SK-N-SH (cell line): ENCODE data around the gene COL8A1. TPM values are rescaled to one million over a fixed set of nuclear protein-coding genes. Genes with fewer than 3 reads are reported as not detected.

Experiments
- CTCF ChIA-PET: fragments of 300-600, 350-600 bp; formaldehyde crosslinking; extraction: SDS; loops from one replicate; lab custom pipeline; 2021; lab: Yijun Ruan, JAX
- POLR2A ChIA-PET: fragments of 350-600 bp; sonication (Branson Sonifier 250); formaldehyde crosslinking; extraction: SDS; loops from one replicate; lab custom pipeline; 2020; ENCODE audit warnings: antibody characterized with exemption, inconsistent platforms; lab: Yijun Ruan, JAX
- DNase-seq: peaks from one replicate; pipeline ENCODE4 v3.0.0; 2012
- H2AFZ ChIP-seq: fragments of 200-600 bp; sonication (generic); 2 replicates; pipeline ENCODE4 v1.8.1; 2016; ENCODE audit warnings: antibody characterized with exemption, mild to moderate bottlenecking, low read depth
- H3F3A ChIP-seq: fragments of 200-600 bp; sonication (generic); replicated peaks from 2 replicates; pipeline ENCODE3; 2016; ENCODE audit warnings: antibody characterized with exemption, mild to moderate bottlenecking; ENCODE audit not compliant: insufficient read depth
- H3K27ac ChIP-seq, 2 experiments: fragments of 200-500 bp in 1 of 2; fragments of 200-600 bp in 1 of 2; sonication (Bioruptor generic) in 1 of 2; sonication (generic), shearing (Covaris generic) in 1 of 2; 2 replicates each; pipeline versions ENCODE4 v1.5.1 to v1.6.1; 2014 to 2016; ENCODE audit warnings: low read depth in 2 of 2, inconsistent platforms in 1 of 2, low read length in 1 of 2, mild to moderate bottlenecking in 1 of 2, mixed read lengths in 1 of 2
- H3K27me3 ChIP-seq: fragments of 200-600 bp; sonication (generic), shearing (Covaris generic); 2 replicates; pipeline ENCODE4 v1.6.1; 2016; ENCODE audit warnings: mixed run types; ENCODE audit not compliant: insufficient read depth
- H3K36me3 ChIP-seq, 2 experiments: fragments of 200-500 bp in 1 of 2; fragments of 200-600 bp in 1 of 2; sonication (Bioruptor generic) in 1 of 2; sonication (generic) in 1 of 2; replicated peaks in 1 of 2; 2 replicates each; pipeline versions ENCODE3 to v1.5.1; 2014 to 2016; ENCODE audit warnings: low read length in 1 of 2, mild to moderate bottlenecking in 1 of 2; ENCODE audit not compliant: insufficient read depth in 2 of 2, control insufficient read depth in 1 of 2
- H3K4me1 ChIP-seq, 2 experiments: fragments of 200-500 bp in 1 of 2; fragments of 200-600 bp in 1 of 2; sonication (Bioruptor generic) in 1 of 2; sonication (generic), shearing (Covaris generic) in 1 of 2; 2 replicates each; pipeline versions ENCODE4 v1.5.1 to v1.6.1; 2014 to 2016; ENCODE audit warnings: low read depth in 1 of 2, low read length in 1 of 2, mixed run types in 1 of 2; ENCODE audit not compliant: insufficient read depth in 2 of 2, control insufficient read depth in 1 of 2
- H3K4me2 ChIP-seq: fragments of 200-600 bp; sonication (generic), shearing (Covaris generic); 2 replicates; pipeline ENCODE4 v1.6.1; 2017; ENCODE audit warnings: mixed run types
- H3K4me3 ChIP-seq, 2 experiments: fragments of 200-500 bp in 1 of 2; fragments of 200-600 bp in 1 of 2; sonication (Bioruptor generic) in 1 of 2; sonication (generic), shearing (Covaris generic) in 1 of 2; 2 replicates each; pipeline versions ENCODE4 v1.5.1 to v1.8.1; 2014 to 2016; ENCODE audit warnings: low read depth in 2 of 2, inconsistent platforms in 1 of 2, low read length in 1 of 2, mild to moderate bottlenecking in 1 of 2, mixed read lengths in 1 of 2, moderate library complexity in 1 of 2
- H3K79me2 ChIP-seq: fragments of 200-600 bp; sonication (generic); 2 replicates; pipeline ENCODE4 v1.8.1; 2017; ENCODE audit warnings: mild to moderate bottlenecking; ENCODE audit not compliant: insufficient read depth
- H3K9ac ChIP-seq: fragments of 200-600 bp; sonication (generic); 2 replicates; pipeline ENCODE4 v1.6.1; 2017; ENCODE audit warnings: mixed run types
- H3K9me2 ChIP-seq: fragments of 200-600 bp; sonication (generic); 2 replicates; pipeline ENCODE4 v1.6.1; 2017; ENCODE audit warnings: mixed run types
- H3K9me3 ChIP-seq: fragments of 200-600 bp; sonication (generic); 2 replicates; pipeline ENCODE4 v1.6.1; 2017; ENCODE audit warnings: mixed run types, mild to moderate bottlenecking, moderate library complexity
- H4K20me1 ChIP-seq: fragments of 200-600 bp; sonication (generic); 2 replicates; pipeline ENCODE4 v1.6.1; 2017; ENCODE audit warnings: mild to moderate bottlenecking, mixed run types; ENCODE audit not compliant: insufficient read depth
- CHD2 ChIP-seq: fragments of 150-350 bp; IDR thresholded peaks from 2 replicates; pipeline ENCODE4 v1.6.1; 2018; ENCODE audit warnings: low read length; ENCODE audit not compliant: partially characterized antibody
- FOSL2 ChIP-seq: IDR thresholded peaks from 2 replicates; pipeline ENCODE4 v1.4.0; 2012; ENCODE audit warnings: low read depth, mild to moderate bottlenecking, moderate library complexity, borderline replicate concordance
- FOXJ3 ChIP-seq: sonication (generic); formaldehyde crosslinking; IDR thresholded peaks from 2 replicates; pipeline ENCODE4 v1.5.1; 2020; ENCODE audit warnings: mild to moderate bottlenecking, missing genetic modification reagents
- FOXM1 ChIP-seq: IDR thresholded peaks from 2 replicates; pipeline ENCODE4 v1.4.0; 2012; ENCODE audit warnings: low read depth, mild to moderate bottlenecking
- GABPA ChIP-seq: IDR thresholded peaks from 2 replicates; pipeline ENCODE4 v1.4.0; 2012; ENCODE audit warnings: low read depth, mild to moderate bottlenecking
- NRF1 ChIP-seq: IDR thresholded peaks from 2 replicates; pipeline ENCODE4 v1.6.1; 2012; ENCODE audit warnings: low read depth, mild to moderate bottlenecking, low read length
- RAD21 ChIP-seq: IDR thresholded peaks from 2 replicates; pipeline ENCODE4 v1.6.1; 2012; ENCODE audit warnings: mild to moderate bottlenecking, low read length
- RFX5 ChIP-seq: IDR thresholded peaks from 2 replicates; pipeline ENCODE4 v1.6.1; 2012; ENCODE audit warnings: mild to moderate bottlenecking, improper control_type of control experiment, low read length
- SIN3A ChIP-seq: IDR thresholded peaks from 2 replicates; pipeline ENCODE4 v1.6.1; 2012; ENCODE audit warnings: low read depth, mild to moderate bottlenecking, low read length, moderate library complexity, borderline replicate concordance
- SMC3 ChIP-seq: IDR thresholded peaks from 2 replicates; pipeline ENCODE4 v1.6.1; 2012; ENCODE audit warnings: low read depth, low read length, improper control_type of control experiment
- TCF12 ChIP-seq: IDR thresholded peaks from 2 replicates; pipeline ENCODE4 v1.4.0; 2012
- TEAD4 ChIP-seq: IDR thresholded peaks from 2 replicates; pipeline ENCODE4 v1.4.0; 2012; ENCODE audit warnings: mild to moderate bottlenecking, borderline replicate concordance; ENCODE audit not compliant: insufficient read depth
- YY1 ChIP-seq: IDR thresholded peaks from 2 replicates; pipeline ENCODE4 v1.4.0; 2012; ENCODE audit warnings: low read depth, mild to moderate bottlenecking
- WGBS: methylation state at CpG from one replicate; pipeline ENCODE4 v1.1.6; 2017; ENCODE audit warnings: low lambda C conversion rate; 5-methylcytosine and 5-hydroxymethylcytosine counted together
- polyA plus RNA-seq, 3 experiments: library from polyadenylated mRNA; depleted of rRNA; stranded (reverse); fragments of >200 nt; gene quantifications; 2 replicates each; pipeline ENCODE4 v1.2.3, GENCODE V29; 2012
- TF ChIP-seq, protein P1 (sequence below): IDR thresholded peaks from 2 replicates; pipeline ENCODE4; 2012
- TF ChIP-seq, protein P2 (sequence below): fragments of 150-350 bp; IDR thresholded peaks from 2 replicates; pipeline ENCODE4 v1.6.1; 2016; ENCODE audit warnings: mild to moderate bottlenecking, low read depth, low read length
- TF ChIP-seq, protein P3 (sequence below): fragments of 200-600 bp; sonication (generic); IDR thresholded peaks from 2 replicates; pipeline ENCODE4 v1.6.1; 2017; ENCODE audit warnings: antibody characterized with exemption, mild to moderate bottlenecking, moderate library complexity
- TF ChIP-seq, protein P4 (sequence below): IDR thresholded peaks from 2 replicates; pipeline ENCODE4 v1.4.0; 2012; ENCODE audit warnings: low read depth, borderline replicate concordance
- TF ChIP-seq, protein P5 (sequence below): fragments of 150-350 bp; IDR thresholded peaks from 2 replicates; pipeline ENCODE4 v1.6.1; 2017; ENCODE audit warnings: antibody characterized with exemption, low read length, low read depth, borderline replicate concordance

Gene COL8A1
- polyA plus RNA-seq, 1 of the 3 experiments (the other 2 are of a cell fraction) = 4.0 TPM

DNA sequence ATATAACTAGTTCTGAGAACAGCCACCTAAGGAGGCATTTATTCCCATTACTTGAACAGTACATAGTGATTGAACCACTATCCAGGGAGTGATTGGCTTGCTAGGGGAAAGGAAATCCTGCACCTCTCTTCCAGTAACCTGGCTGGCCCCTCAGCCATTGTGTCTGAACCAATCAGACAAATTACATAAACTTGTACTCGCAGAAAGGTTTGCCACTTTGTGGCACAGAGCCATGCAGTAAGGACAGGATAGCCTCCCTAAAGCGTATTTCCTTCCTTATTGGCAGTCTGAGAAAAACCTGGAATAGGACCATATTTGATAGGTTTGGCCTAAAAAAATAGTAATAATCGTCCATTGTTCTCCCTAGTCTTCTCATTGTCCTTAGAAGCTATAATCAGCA is 198.3 kb downstream of the COL8A1 start:
- Histone ChIP-seq H3K4me1 (peaks cover 0 to 4% of the 10 kb centered on the region in 2 experiments; a peak in 3 of 4 replicates), H3K79me2 (peaks cover 12% of the 10 kb centered on the region; the same call in 1 of the 2 replicates), H3K4me2 (no peak overlapping the region), H3K27ac (no peak overlapping the region), H3K4me3 (no peak overlapping the region), H3K27me3 (no peaks in the 10 kb centered on the region), H3K9me3 (no peaks in the 10 kb centered on the region), H4K20me1 (no peaks in the 10 kb centered on the region), H3K9me2 (no peaks in the 10 kb centered on the region), H2AFZ (no peak overlapping the region), H3K9ac (no peak overlapping the region), H3F3A (no peaks in the 10 kb centered on the region), H3K36me3 (no peaks in the 10 kb centered on the region)
- TF ChIP-seq, protein P1, sequence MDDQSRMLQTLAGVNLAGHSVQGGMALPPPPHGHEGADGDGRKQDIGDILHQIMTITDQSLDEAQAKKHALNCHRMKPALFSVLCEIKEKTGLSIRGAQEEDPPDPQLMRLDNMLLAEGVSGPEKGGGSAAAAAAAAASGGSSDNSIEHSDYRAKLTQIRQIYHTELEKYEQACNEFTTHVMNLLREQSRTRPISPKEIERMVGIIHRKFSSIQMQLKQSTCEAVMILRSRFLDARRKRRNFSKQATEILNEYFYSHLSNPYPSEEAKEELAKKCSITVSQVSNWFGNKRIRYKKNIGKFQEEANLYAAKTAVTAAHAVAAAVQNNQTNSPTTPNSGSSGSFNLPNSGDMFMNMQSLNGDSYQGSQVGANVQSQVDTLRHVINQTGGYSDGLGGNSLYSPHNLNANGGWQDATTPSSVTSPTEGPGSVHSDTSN = no peak
- TF ChIP-seq GABPA = no peak
- TF ChIP-seq SIN3A = no peak
- TF ChIP-seq, protein P2, sequence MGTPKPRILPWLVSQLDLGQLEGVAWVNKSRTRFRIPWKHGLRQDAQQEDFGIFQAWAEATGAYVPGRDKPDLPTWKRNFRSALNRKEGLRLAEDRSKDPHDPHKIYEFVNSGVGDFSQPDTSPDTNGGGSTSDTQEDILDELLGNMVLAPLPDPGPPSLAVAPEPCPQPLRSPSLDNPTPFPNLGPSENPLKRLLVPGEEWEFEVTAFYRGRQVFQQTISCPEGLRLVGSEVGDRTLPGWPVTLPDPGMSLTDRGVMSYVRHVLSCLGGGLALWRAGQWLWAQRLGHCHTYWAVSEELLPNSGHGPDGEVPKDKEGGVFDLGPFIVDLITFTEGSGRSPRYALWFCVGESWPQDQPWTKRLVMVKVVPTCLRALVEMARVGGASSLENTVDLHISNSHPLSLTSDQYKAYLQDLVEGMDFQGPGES = no peak
- no peak for TF ChIP-seq TEAD4
- TF ChIP-seq FOXM1 = no peak
- ChIA-PET CTCF (interaction anchor here (8.8 kb wide), 1 partner anchor 419 kb away, joined by 132 read pairs; no protein-coding TSS in a partner anchor), POLR2A (no interaction called here)
- no peak for DNase-seq
- WGBS = 94% methylated on average over 3 of the region's 3 CpGs

DNA sequence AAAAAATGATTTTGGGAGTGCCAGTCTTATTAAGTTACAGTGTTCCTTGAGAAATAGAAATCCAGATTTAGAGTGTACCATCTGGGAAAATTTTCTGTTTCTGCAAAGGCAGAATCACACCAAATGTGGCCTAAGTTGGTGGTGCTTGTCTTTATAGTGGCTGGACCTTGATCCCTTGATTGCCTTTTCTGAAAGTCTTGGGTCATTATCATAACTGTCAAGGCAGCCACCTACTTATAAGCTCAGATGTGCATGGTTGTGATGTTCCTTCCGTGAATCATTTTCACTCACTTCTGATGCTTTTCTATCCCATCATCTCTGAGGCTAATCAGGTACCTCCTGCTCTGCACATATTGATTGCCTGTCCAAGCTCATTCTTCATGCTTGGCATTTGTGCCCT is 199.3 kb downstream of the COL8A1 start:
- H3K4me1 ChIP-seq = peaks cover 0 to 4% of the 10 kb centered on the region in 2 experiments; a peak in 3 of 4 replicates
- H2AFZ ChIP-seq = no peak overlapping the region
- POLR2A ChIA-PET = no interaction called here
- H3K9me3 ChIP-seq = no peaks in the 10 kb centered on the region
- DNase-seq = no peak
- H3K9me2 ChIP-seq = no peaks in the 10 kb centered on the region
- CTCF ChIA-PET = interaction anchor here (1.0 to 8.8 kb wide), 2 partner anchors 231 to 418 kb away, joined by 5 to 132 read pairs; no protein-coding TSS in a partner anchor
- 100% methylated on average over 1 of the region's 1 CpG for WGBS
- H3K36me3 ChIP-seq = no peaks in the 10 kb centered on the region
- H3F3A ChIP-seq = no peaks in the 10 kb centered on the region
- peaks cover 19% of the 10 kb centered on the region; the same call in 1 of the 2 replicates for H3K79me2 ChIP-seq
- H4K20me1 ChIP-seq = no peaks in the 10 kb centered on the region
- no peak overlapping the region for H3K4me2 ChIP-seq
- no peak overlapping the region for H3K27ac ChIP-seq
- no peak overlapping the region for H3K4me3 ChIP-seq
- TF ChIP-seq GABPA (no peak), RAD21 (no peak), FOXJ3 (CRISPR knock-in tag) (no peak), SMC3 (no peak), CHD2 (no peak), YY1 (no peak), RFX5 (no peak), NRF1 (no peak), TCF12 (no peak), TEAD4 (no peak), FOSL2 (no peak)
- TF ChIP-seq, protein P2 = no peak
- TF ChIP-seq, protein P3, sequence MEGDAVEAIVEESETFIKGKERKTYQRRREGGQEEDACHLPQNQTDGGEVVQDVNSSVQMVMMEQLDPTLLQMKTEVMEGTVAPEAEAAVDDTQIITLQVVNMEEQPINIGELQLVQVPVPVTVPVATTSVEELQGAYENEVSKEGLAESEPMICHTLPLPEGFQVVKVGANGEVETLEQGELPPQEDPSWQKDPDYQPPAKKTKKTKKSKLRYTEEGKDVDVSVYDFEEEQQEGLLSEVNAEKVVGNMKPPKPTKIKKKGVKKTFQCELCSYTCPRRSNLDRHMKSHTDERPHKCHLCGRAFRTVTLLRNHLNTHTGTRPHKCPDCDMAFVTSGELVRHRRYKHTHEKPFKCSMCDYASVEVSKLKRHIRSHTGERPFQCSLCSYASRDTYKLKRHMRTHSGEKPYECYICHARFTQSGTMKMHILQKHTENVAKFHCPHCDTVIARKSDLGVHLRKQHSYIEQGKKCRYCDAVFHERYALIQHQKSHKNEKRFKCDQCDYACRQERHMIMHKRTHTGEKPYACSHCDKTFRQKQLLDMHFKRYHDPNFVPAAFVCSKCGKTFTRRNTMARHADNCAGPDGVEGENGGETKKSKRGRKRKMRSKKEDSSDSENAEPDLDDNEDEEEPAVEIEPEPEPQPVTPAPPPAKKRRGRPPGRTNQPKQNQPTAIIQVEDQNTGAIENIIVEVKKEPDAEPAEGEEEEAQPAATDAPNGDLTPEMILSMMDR = no peak
- TF ChIP-seq, protein P4, sequence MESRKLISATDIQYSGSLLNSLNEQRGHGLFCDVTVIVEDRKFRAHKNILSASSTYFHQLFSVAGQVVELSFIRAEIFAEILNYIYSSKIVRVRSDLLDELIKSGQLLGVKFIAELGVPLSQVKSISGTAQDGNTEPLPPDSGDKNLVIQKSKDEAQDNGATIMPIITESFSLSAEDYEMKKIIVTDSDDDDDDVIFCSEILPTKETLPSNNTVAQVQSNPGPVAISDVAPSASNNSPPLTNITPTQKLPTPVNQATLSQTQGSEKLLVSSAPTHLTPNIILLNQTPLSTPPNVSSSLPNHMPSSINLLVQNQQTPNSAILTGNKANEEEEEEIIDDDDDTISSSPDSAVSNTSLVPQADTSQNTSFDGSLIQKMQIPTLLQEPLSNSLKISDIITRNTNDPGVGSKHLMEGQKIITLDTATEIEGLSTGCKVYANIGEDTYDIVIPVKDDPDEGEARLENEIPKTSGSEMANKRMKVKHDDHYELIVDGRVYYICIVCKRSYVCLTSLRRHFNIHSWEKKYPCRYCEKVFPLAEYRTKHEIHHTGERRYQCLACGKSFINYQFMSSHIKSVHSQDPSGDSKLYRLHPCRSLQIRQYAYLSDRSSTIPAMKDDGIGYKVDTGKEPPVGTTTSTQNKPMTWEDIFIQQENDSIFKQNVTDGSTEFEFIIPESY = no peak
- TF ChIP-seq, protein P1 = no peak
- TF ChIP-seq, protein P5, sequence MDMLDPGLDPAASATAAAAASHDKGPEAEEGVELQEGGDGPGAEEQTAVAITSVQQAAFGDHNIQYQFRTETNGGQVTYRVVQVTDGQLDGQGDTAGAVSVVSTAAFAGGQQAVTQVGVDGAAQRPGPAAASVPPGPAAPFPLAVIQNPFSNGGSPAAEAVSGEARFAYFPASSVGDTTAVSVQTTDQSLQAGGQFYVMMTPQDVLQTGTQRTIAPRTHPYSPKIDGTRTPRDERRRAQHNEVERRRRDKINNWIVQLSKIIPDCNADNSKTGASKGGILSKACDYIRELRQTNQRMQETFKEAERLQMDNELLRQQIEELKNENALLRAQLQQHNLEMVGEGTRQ = no peak
- no peak overlapping the region for H3K9ac ChIP-seq
- no peaks in the 10 kb centered on the region for H3K27me3 ChIP-seq
